ENCODE measurements around the gene PGS1.
"Not testable (repeated sequence)": the region's sequence is repeated elsewhere in the genome, so short reads cannot be mapped to it uniquely, and the experiment has no call there.

The PGS1 gene

GRCh38 chr17:78438694-78439325 lies 60.4 kb downstream of the PGS1 start:
- no peak for DNase-seq

- no peak for DNase-seq
Observed at GRCh38 chr17:78441271-78441971, 63.0 kb downstream of the PGS1 start.

- DNase-seq, result peak in 4 of 56 donors; percentile 9 to 34 (median 14)
Observed at GRCh38 chr17:78442648-78443218, 64.3 kb downstream of the PGS1 start.

GRCh38 chr17:78444392-78444791 lies 65.9 kb downstream of the PGS1 start:
- no peak for DNase-seq

- DNase-seq, result no peak
Observed at GRCh38 chr17:78446833-78447232, 68.4 kb downstream of the PGS1 start.

GRCh38 chr17:78448356-78448993 lies 70.0 kb downstream of the PGS1 start:
- DNase-seq, result no peak

GRCh38 chr17:78449983-78450595 lies 71.6 kb downstream of the PGS1 start:
- no peak for DNase-seq

GRCh38 chr17:78450696-78451345 lies 72.4 kb downstream of the PGS1 start:
- no peak for DNase-seq

GRCh38 chr17:78451753-78452152 lies 73.3 kb downstream of the PGS1 start:
- no peak for DNase-seq

GRCh38 chr17:78454346-78454745 lies 75.9 kb downstream of the PGS1 start:
- DNase-seq, result no peak

GRCh38 chr17:78458091-78458490 lies 79.6 kb downstream of the PGS1 start:
- peak in 11 of 56 donors; percentile 3 to 55 (median 39) for DNase-seq

- peak in 55 of 56 donors; percentile 20 to 98 (median 89) for DNase-seq
Observed at GRCh38 chr17:78458736-78459335, 80.4 kb downstream of the PGS1 start.

- DNase-seq, result no peak
Observed at GRCh38 chr17:78459696-78460095, 81.2 kb downstream of the PGS1 start.

- DNase-seq, result no peak
Observed at GRCh38 chr17:78460176-78460675, 81.8 kb downstream of the PGS1 start.

GRCh38 chr17:78460951-78461798 lies 82.7 kb downstream of the PGS1 start:
- DNase-seq, result no peak

- DNase-seq, result no peak
Observed at GRCh38 chr17:78461799-78462053, 83.3 kb downstream of the PGS1 start.

GRCh38 chr17:78462148-78462547 lies 83.7 kb downstream of the PGS1 start:
- no peak for DNase-seq

GRCh38 chr17:78466109-78466785 lies 87.8 kb downstream of the PGS1 start:
- not testable (repeated sequence) for DNase-seq
